GM21447 (cell line): ENCODE results near the gene HSP90AB1.

ENCODE experiments used
- ATAC-seq: cut with Tn5 transposase; IDR thresholded peaks from one replicate; pipeline ENCODE4 v1.9.1; 2021; ENCODE audit not compliant: unreplicated experiment

Gene HSP90AB1

GRCh38 chr6:44246663-44247337 is at the start of gene HSP90AB1:
Gene HSP90AB1 (plus strand): TSS chr6:44247101. CDS start chr6:44248630, 1,529 bp downstream.
- peak; percentile 66 for ATAC-seq

DNA sequence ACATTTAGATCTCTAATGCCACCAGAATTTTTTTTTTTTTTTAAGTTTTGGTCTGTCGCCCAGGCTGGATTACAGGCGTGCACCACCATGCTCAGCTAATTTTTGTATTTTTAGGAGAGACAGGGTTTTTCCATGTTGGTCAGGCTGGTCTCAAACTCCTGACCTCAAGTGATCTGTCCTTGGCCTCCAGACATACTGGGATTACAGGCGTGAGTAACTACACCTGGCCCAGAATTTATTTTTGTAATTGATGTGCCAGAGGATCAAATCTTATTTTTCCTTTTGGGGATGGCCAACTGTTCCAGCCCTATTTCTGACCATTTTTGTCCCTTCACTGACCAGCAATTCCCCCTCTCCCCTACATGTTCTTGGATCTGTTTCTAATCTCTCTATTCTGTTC is 48.2 kb upstream of the HSP90AB1 start:
- no peak for ATAC-seq

DNA sequence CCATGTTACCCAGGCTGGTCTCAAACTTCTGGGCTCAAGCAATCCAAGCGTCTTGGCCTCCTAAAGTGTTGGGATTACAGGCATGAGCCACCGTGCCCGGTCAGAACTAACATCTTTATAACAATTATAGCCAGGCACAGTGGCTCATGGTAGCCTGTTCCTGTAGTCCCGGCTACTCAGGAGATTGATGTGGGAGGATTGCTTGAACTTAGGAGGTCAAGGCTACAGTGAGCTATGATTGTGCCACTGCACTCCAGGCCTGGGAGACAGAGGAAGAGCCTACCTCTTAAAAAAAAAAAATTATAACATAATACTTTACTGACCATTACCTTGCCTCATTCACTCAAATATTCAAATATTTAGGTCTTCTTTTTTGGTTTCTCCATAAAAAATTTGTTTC is 47.0 kb upstream of the HSP90AB1 start:
- ATAC-seq, result no peak

- no peak for ATAC-seq
These were observed 45.7 kb upstream of the HSP90AB1 start for GRCh38 chr6:44201200-44201599.

DNA sequence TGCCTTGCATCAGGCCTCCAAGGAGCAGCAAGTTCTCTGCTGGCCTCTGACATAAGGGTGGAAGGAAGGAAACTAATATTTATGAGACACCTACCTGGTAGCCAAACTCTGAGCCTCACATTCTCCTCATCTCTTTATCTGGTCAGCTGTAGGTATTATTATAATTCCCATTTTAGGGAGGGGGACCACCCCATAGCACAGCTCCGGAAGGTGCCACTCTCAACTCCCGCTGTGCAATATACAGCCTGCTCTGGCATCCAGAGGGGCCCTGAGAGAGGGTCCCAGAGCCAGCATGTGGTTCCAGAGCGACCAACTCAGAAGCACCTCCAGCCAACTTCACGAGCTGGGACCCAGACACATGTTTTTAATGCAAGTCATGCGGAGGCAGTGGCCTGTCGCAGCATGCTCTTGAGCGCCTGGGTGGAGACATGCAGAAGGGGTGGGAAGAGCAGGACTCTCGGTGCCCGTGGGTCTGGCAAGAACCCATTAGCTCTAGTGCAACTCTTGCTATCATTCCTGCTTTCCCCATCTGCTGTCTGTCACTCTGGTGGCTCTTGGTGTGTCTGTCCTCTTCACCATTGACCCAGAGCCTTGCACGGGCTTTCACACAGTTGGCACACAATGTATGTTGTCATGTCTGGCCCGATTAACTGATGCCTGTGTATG is 45.1 kb upstream of the HSP90AB1 start:
- ATAC-seq, result no peak

DNA sequence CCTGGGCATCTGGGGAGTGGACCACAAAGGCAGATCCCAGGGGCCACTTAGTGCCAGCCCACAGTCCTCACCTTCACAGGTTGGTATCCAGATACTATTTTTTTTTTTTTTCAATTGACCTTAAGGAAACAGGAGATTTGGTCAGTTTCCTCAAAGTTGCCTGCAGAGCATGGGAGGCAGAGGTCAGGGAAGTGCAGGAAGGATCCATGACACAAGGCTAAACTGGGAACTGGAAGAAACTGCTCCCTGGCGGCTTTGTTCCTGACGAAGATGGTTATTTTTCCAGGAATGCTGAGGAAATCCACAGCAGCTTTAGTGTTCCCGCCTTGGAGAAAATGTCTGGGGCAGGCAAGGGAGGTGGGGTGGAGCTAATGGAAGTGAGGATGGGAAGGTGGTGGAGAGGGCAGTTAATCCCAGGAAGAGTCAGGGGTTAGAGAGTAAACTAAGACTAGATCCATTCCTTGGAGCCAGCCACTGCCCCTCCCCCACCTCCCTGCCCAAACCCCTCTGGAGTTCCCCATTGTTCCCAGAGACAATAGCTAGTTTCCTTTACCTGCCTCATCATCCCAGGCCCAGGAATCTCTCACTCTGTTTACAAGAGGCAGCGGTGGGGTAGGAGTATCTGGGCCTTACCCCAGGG is 44.4 kb upstream of the HSP90AB1 start:
- no peak for ATAC-seq

- ATAC-seq, result no peak
These were observed 43.7 kb upstream of the HSP90AB1 start for GRCh38 chr6:44202972-44203750.

- ATAC-seq, result no peak
These were observed 42.9 kb upstream of the HSP90AB1 start for GRCh38 chr6:44203955-44204354.

DNA sequence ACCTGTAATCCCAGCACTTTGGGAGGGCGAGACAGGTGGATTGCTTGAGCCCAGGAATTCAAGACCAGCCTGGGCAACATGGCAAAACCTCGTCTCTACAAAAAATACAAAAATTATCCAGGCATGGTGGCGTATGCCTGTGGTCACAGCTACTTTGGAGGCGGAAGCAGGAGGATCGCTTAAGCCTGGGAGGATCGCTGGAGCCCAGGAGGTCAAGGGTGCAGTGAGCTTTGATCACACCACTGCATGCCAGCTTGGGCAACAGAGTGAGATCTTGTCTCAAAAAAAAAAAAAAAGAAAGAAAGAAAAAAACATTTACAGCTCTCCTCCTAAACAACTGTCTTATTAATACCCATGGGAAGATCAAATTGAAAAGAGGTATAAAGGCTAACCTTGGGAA is 38.9 kb upstream of the HSP90AB1 start:
- no peak for ATAC-seq

DNA sequence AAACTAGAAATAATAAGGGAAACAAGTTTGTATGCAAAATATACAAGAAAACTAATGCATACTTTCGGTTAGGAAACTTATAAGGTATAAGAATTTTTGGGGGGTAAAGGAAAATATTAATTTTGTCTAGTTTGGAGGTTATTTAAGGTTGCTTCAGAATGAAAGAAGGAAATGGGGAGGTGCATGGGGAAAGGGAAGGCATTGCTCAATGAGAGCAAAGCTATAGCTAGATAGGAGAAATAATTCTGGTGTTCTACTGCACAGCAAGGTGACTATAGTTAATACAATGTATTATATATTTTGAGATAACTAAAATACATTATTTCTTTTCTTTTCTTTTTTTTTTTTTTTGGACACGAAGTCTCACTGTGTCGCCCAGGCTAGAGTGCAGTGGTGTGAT is 35.6 kb upstream of the HSP90AB1 start:
- no peak for ATAC-seq

GRCh38 chr6:44214307-44214706 is 32.6 kb upstream of the HSP90AB1 start:
- no peak for ATAC-seq

DNA sequence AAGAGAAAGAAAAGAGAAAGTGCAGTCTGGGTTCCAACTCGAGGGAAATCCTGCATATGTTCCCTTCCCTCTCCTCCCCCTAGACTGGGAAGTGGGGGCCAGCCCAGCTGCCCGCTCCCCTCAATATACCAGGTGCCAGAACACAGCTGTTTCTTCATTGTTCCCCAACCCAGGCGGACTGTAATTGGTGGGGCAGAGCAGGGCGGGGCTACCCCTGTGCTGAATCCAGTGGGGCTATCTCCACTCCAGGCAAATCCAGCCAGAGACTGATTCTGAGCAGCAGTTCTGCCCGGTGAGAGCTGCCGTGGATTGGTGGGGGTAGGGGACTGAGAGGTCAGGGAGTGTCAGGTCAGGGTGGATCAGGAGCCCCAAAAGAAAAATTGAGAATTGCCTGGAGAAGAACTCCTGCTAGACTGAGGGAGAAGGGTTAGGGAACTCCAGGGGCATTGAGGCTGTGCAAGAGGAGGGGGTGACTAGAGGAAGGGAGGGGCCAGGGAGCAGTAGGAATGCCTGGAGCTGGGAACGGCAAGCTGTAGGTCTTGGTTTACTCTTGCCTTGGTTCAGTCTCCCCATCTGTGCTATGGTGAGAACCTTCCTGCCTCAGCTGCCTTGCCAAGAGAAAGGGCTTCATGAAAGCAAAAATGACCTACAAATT is 30.1 kb upstream of the HSP90AB1 start, which contains the start of gene MYMX:
MYMX (plus strand) TSS at position 250 of the 655 bp plus-strand sequence. CDS start 546 bp downstream, outside the sequence.
- ATAC-seq, result no peak

DNA sequence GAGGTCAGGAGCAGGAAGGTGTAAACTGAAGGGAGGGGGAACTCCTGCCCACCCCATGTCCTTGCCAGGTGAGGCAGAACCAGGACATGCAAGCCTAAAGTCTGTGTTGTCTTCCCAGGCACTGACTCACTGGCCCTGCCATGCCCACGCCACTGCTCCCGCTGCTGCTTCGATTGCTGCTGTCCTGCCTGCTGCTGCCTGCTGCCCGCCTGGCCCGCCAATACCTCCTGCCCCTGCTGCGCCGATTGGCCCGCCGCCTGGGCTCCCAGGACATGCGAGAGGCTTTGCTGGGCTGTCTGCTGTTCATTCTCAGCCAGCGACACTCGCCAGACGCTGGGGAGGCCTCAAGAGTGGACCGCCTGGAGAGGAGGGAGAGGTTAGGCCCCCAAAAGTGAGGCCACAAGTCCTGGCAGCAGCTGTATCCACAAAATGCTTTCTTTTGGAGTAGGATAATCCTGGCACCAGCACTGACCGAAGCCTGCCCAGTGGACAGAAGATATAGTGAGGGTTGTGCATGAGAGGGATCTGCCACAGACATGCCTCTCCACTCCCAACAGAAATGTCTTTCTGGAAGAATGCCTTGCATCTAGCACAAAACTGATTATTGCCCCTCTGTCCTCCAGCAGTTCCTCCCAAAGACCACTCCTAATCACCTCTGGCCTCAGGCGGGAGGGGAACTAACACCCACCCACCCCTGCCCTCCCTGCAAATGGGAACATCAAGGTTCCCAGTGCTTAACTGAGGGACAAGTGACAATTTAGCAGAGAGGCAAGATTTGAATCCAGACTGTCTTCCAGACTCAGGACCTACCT is 29.4 kb upstream of the HSP90AB1 start:
- no peak for ATAC-seq

- ATAC-seq, result peak; percentile 37
These were observed 27.7 kb upstream of the HSP90AB1 start for GRCh38 chr6:44219053-44219814.

DNA sequence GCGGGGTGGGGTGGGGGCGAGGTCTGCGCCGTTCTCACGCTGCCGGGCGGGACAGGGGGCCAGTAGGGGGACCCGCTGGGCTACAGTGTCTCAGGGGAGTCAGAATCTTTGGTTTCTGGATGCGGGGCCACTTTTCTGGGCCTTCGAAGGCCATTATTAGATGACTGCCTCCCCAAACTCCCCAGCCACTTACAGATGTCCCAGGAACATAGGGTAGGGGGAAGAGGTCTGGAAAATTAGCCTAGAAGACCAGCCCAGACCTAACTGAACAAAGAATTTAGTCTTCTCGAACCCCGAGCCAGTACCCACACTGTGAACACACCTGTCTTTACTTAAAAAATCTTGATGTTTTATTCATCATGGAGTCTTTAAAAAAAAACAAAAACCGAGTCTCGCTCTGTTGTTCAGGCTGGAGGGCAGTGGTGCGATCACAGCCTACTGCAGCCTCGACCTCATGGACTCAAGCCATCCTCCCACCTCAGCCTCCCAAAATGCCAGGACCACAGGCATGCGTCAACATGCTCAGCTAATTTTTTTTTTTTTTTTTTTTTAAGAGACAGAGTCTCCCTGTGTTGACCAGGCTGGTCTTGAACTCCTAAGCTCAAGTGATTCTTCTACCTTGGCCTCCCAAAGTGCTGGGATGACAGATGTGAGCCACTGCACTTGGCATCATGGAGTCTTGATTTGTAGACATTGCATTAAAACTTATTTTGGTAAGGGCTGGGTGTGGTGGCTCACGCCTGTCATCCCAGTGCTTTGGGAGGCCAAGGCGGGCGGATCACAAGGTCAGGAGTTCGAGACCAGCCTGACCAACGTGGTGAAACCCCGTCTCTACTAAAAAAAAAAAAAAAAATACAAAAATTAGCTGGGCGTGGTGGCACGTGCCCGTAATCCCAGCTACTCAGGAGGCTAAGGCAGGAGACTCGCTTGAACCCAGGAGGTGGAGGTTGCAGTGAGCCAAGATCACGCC is 26.8 kb upstream of the HSP90AB1 start:
- ATAC-seq, result no peak

- ATAC-seq, result no peak
These were observed 26.0 kb upstream of the HSP90AB1 start for GRCh38 chr6:44220913-44221290.

- peak; percentile 30 for ATAC-seq
These were observed 25.5 kb upstream of the HSP90AB1 start for GRCh38 chr6:44221291-44221960.

DNA sequence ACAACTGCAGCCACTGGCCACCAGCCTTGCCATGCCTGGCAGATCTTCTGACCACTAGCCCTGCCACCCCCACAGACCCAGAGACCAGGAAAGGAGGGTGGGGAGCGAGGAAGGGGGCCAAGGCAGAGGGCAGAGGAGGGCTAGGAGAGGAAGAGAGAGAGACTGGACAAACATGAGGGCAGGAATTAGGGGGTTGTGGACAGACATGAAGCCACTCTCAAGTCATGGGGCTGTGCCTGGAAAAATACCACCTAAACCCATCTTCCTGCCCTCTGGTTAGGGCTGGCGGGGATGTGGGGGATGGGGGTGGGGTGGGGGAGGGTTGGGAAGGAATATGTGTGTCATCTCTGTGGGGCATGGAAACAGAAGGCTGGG is 25.0 kb upstream of the HSP90AB1 start:
- no peak for ATAC-seq
